NCI-H1436 (cell line): Measurements from ENCODE around the gene COL16A1.

Source experiments
- DNase-seq: peaks from one replicate; lab custom pipeline; 2025; lab: John Stamatoyannopoulos, UW

The COL16A1 gene

DNA sequence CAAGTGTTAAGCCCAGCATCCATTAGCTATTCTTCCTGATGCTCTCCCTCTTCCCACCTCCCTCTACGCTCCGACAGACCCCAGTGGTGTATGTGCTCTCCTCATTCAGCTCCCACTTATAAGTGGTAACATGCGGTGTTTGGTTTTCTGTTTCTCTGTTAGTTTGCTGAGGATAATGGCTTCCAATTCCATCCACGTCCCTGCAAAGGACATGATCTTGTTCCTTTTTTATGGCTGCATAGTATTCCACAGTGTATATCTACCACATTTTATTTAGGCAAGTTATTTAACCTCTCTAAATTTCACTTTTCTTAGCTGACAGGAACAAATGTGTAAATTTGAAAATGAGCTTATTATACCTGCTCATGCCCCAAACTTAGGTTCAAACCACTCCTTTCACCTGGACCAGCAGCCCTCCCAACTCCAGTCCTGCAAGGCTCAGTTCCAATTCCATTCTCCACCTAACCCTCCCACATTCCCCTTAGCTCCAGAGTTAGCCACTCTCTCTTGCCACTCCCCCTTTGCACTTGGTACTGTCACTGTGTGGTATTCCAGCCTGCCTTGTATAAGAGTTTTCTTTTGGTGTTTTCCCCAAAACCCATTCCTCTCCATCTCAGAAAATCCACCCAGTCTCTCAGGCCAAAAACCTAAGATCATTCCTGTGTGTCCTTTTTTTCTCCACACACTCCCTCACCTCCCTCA, 57.4 kb downstream of the COL16A1 start:
- DNase-seq: no peak

DNA sequence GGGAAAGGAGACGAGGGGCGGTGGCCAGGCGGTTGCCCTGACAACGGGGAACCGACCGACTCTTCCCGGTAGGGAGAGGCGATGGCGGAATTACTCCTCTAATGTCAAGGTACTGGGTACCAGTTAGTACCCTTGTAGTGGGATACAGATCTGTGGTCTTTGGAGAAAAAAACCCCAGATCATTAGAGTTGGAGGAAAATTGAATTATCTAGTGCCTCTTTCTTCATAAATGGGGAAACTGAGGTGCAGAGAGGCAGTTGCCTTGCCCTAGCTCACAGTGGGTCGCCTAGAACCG, 58.6 kb downstream of the COL16A1 start:
- DNase-seq: no peak

DNA sequence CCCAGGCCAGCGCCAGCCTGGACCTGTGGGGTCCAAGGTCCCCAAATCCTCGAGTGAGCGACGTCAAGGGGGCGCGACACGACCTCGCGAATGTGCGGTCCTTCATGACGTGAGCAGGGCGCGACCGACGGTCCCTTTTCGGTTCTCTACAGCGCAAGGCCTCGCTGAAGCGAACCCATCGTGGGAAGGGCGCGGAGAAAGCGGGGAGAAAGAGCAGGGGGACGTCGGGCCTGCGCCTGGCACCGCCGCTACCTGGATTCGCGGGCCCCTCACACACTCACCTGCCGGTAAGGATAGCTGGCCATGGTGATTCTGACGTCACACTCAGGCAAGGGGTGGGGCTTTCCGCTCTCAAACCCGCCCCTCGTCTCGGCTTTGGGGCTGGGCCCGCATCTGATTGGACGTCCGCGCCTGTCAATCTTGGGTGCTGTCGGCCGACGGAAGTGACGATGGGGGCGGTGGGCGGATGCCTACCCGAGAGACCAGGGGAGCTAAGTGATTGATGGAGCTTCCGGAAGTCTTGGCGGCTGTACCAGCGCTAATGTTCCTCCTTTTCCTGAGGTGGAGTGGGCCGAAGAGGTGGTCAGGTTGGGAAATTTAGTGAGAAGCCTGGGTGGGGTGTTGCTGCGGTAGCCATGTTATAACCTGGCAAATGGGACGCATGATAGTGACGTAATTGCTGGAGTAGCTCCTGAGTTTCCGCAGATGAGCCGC, 59.1 kb downstream of the COL16A1 start, which contains the start of gene PEF1:
PEF1 (minus strand) TSS at position 317 of the 714 bp plus-strand sequence; CDS start at position 305, 12 bp downstream.
- DNase-seq: peak; percentile 98

DNA sequence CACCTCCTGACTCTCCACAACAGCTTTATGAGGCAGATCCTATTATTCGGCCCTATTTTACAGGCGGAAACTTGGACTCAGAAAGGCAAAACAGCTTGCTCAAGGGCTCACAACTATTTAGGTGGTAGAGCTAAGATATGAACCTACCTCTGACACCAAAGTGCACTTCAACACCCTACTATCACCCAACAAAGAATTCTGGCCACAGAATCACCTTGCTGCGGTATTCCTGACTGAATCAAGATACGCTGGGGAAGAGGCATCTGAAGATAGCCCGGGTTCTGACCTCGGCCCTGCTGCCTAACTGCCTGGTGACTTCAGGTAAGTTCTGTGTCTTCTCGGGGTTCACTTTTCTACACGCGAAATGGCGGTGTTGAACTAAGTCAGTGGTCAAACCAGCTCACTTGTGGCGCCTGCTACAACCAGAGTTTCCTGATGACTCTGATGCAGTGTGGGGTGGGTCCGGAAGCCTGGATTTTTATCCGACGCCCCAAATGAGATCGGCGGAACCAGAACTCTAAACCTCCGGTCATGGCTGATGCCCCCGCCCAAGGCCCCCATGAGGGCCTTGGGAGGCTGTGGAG, 59.7 kb downstream of the COL16A1 start:
- no peak for DNase-seq

DNA sequence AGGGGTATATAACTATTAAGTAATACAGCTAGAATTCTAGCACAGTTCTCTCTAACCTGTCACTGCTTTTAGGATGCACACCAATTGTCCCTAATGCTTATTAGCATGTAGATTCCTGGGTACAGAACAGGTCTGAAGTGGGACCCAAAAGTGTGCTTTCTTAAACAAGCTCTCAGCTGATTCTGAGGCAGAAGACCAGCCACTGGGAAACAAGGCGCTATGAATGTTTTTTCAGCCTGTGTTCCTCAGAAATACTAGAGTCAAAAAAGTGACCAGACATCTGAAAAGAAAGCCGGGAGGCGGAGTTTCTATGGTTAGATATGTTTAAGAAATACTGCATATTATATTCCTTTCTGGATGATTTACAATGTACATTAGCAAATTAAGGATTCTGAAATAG, 60.9 kb downstream of the COL16A1 start:
- DNase-seq: no peak

DNA sequence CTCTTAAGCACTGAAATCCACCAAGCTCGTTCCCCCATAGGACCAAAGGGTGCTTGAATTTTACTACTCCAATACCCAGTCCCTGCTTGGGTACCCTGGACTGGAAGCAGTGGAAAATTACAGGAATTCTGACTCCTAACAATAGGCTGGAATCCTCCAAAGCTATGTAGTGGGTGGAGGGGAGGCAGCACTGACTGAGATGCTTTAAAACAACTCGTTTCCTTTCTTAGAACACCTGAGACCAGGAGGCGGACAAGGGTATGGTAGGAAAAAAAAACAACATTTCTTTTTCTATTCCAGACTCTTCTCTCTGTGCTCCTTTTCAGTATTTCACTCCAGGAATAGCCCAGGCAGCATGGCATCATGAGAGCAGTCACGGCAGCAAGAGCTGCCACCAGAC, 61.5 kb downstream of the COL16A1 start:
- DNase-seq: no peak

DNA sequence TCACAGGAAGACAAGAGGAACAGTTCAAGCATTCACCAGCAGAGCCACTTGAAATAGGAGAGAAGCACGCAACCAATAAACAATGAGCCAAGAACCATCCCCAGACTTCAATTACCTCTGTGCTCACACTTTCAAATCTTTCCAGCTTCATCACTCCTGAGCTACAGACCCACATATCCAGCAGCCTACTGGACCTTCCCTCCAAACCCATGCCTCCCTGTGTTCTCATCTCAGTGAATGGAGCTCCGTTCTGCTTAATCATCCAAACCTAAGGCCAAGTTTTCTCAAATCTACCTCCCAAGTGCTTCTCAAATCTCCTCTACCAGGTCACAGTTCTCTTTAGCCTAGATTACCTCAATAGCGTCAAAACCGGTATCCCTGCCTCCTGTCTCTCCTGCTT, 62.9 kb downstream of the COL16A1 start:
- DNase-seq: no peak

DNA sequence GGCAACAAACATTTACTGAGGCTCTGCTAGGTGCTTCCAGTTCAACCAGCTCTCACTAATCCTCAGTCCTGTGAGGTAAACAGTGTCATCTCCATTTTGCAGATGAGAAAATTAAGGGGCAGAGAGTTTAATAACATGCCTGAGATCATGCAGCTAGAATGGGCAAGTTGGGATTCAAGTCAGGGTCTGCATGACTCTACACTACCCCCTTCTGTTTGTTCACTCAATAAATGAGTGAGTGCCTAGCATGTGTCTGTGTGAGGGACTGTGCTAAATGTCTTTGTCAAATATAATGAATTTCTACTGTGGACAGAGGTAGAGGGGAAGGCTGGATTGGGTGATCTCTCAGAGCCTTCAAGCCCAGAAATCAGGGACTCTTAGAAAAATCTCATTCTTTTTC, 63.6 kb downstream of the COL16A1 start:
- DNase-seq: no peak

DNA sequence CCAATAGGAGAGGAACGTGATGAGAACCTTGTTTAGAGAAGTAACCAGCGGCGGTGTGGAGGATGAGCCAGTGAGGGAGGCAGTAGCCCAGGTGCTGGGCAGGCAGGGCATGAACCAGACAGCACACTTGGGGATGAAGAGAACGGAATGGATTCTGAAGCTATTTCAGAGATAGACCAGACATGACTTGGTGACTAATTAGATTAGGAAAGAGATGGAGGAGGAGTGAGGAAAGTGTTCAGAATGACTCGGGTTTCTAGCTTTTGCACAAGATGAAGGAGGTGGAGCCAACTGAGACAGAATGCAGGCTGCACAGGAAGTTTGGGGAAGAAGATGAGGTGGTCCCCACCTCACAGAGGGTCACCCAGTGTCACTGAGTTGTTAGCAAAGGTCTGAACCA, 64.3 kb downstream of the COL16A1 start:
- DNase-seq: no peak

DNA sequence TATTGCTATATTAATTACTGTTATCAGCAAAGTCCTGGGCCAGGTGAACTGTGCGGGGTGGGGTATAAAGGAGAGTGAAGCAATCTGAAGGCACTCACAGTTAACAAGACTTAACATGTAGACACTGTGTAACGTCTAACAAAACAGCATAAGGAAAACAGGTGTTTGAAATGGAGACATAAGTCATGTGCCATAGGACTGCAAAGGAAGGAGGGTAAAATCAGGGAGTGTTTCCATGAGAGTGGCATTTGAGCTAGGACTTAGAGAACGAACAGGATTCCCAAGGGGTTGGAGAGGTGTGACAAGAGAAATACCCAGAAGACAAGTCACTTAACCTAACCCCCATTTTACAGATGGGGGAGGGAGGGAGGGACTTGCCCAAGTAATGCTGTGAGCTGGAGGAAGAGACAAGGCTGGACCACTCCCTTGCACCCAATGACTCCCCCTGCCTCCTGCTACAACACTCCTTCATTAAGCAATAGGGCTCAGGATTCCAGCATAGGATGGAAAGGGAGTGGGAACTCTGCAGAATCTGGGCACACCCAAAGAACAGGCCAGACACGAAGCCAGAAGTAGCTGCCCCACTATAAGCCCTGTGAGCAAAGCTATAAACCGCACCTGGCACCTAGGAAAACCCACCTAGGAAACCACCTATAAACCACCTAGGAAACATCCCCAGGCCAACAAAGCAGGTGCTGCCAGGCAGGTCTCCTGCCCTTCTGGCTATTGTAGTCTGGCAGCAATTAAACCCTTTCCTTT, 65.7 kb downstream of the COL16A1 start:
- no peak for DNase-seq

DNA sequence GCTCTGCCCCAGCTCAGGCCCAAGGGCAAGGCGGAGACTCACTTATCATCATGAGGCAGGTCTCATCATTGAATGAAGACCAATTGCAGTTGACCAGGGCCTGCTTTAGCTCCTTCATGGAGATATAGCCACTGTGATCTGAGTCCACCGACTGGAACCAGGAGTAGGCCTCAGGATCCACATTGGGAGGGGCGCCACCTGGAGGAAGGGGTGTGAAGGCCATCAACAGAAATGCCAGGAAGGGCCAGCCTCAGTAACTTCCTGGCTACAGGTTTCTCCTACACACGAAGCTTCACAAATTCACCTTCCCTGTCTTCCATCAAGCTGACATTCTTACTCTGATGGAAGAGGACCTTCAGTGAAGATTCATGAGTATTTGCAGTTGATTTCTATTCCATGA, 70.7 kb downstream of the COL16A1 start:
- DNase-seq: no peak

DNA sequence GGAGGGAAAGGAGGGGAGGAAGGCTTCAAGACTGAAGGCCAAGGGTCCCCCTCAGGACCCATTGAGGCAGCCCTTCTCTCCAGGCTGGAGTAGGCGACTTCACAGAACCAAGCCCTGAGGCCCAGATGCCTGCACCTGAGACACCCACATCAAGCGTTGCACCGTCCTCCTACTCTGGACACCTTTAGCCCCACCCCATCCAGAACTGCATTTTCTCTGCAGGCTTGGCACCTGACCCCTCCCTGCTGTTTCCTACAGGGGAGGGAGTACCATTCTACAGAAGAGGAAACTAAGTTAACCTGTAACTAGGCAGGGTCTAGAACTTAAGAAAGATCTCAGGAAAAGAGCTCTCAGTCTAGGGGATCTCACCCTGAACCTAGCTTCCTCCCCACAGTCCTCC, 71.2 kb downstream of the COL16A1 start:
- no peak for DNase-seq

DNA sequence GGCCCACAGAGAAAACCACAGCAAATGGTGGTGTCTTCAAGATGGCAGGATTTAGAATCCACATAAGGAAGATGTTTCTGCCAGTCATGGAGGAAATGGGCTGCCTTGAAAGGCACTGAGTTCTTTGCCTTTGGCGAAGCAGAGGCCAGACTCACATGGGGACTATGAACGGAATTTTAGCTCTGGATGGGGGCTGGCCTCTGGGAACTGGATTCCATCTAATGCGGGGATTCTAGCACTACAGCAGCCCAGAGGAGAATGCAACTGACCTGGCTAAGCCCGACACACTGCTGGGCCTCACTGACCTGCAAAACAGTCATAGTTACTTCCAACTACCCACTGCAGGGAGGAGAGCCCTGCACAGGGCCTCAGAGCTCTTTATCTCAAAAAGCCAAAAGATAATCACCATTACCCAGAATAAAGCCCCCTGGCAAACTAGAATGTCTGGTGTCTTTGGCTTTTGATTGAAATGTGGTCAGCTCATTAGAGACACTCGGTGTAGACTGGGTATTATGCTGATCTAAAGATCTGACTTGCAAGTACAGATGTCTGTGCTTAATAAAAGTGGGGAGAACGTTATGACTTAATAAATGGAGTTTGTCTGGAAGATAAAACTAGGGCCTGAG, 74.8 kb downstream of the COL16A1 start:
- DNase-seq: no peak

DNA sequence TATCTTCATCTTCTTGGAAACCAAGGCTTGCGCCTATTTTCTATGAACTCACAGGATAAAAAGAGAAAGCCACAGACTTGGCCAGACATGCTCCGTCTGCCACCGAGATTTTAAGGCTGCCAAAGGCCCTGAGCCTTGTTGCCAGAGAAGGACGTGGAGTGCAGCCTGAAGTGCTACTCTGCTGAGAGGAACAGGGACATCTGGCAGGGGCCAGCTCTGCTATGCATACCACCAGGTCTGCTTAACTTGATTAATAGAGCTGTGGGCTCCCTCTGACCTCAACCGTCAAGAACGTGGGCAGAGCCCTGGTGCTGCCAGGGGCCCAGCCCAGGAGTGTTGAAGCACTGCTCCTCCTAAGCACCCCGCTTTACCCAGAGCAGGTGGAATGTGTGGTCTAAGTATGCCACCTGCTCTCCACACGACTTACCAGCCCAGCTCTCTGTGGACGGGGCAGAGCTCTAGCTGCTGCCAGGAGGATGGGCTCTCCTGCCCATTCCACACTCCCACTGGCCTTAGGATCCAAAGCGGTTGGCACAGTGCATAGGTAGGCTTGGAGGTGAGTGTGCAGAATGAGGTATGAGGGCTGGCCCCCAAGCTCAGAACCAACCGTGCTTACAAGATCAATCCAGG, 75.8 kb downstream of the COL16A1 start:
- DNase-seq: no peak

DNA sequence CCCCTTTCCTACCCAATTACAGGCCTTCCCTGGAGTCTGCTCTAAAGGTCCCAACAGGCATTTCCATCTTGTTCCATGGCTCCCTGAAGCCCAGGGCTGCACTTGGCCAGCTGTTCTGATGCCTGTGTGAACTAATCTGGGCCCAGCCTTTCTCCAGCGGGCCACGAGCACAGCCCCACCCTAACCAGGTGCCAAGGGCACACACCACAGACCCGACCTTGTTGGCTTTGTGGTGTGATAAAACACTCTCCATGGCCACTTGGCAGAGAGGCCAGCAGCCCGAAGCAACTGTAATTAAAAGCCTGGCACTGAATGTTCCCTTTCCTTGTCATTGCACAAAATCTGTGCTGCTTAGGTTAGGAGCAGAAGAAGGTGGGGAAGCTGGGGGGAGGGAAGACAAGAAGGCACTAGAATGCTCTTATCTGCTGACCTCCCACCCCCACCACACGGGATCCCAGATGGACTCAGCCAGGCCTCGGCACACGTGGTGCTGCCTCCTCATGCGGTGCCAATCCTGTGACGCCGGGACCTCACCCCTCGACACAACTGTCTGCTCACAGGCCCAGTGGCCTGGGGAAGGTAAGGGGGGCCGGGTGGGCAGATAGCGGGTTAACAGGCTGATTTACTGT, 76.4 kb downstream of the COL16A1 start:
- no peak for DNase-seq

DNA sequence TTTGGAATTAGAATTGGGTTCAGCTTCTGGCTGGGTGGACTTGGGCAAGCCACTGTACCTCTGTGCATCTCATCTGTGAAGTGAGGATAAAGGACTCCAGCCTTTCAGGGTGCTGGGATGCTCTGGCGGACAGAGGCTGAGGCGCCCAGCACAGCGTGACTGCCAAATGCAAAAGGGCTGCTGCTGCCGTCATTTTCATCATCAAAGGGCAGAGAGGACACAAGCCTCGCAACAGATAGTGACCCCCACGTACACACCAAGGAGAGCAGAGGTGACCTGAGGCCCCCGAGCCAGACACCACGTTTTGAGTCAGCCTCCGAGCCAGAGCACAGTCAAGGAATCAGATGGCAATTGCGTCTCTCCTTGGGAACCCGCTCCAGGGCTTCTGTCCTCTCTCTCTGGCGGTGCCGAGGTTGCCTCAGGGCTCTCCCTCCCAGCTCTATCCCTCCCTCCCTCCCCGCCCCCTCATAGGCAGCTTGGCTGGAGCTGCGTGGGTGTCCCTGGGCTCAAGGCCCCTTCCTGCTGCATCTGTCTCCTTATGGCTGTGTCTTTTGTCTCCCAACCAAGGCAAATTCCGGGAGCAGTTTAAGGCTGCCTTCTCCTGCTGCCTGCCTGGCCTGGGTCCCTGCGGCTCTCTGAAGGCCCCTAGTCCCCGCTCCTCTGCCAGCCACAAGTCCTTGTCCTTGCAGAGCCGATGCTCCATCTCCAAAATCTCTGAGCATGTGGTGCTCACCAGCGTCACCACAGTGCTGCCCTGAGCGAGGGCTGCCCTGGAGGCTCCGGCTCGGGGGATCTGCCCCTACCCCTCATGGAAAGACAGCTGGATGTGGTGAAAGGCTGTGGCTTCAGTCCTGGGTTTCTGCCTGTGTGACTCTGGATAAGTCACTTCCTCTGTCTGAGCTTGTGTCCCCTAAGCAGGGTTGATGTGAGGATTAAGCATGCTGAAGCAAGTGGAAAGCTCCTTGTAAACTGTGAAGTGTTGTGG, 77.3 kb downstream of the COL16A1 start:
- DNase-seq: no peak

DNA sequence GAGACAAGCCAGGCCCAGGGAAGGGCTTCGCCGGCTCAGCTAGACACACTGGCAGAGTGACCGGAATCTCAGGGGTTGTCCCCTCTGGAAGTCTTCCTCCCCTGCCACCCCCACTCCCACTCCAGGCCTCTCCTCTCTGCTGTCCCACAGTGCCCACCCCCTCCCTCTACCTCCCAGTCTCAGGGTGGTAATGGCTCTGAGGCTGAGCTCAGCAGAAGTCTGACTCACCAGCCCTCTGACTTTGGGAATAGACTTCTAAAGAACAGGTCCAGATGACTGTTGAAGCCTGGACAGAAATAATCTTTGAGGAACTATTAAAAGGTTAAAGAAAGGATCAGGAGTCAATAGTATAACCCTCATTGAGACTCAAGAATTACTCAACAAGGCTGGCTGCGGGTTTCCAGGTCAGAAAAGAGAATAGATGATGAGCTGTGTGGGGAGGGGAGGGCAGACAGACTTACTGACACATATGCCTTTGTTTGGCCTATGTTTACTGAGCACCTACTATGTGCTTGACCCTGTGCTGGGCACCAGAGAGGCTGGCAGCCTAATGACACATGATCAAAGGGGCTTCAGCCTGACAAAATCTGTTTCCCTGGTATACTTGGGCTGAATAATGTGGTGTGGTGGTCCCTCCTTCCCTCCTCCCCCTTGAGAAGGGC, 78.1 kb downstream of the COL16A1 start:
- no peak for DNase-seq

DNA sequence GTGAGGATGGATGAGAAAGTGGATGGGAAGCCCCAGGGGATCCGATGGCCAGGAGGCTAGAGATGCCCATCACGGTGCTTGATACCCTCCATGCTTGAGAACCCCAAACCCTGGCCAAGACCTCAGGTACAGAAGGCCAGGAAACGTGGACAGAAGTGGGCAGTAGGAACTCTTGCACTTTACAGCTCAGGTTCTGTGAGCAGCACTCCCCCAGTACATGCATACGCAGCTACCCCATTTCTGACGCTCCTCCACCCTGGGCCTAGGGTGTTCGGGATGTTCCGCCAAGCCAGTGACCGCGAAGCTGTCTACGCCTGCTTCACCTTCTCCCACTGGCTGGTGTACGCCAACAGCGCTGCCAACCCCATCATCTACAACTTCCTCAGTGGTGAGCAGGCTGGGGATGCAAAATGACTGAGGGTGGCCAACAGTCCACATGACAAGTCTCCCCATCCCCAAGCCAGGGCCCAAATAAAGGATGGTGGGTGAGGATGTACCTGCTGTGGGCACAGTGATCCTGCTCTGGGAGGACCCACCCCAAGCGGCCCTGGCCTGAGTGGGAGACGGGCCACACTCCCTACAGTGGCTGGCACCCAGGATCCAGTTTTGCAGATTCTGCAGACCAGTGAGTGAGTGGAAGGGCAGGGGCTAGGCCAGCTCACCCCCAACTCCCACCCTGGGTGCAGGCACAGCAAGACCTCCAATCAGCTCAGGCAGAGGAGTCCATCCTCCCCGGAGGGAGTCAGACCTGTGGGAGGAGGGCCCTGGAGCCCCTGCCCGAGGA, 78.9 kb downstream of the COL16A1 start:
- DNase-seq: no peak

DNA sequence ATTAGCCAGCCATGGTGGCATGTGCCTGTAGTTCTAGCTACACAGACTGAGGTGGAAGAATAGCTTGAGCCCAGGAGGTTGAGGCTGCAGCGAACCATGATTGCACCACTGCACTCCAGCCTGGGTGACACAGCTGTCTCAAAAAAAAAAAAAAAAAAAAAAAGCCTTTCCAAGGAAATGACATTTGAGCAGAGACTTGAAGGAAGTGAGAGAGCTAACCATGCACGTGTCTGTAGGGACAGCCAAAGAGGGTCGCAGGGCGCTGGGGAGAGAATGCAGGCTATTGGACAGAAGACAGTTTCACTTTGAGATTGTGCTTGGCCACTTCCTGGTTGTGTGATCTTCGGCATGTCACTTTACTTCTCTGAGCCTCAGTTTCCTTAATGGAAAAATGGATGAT, 79.5 kb downstream of the COL16A1 start:
- DNase-seq: no peak
